OCI-LY7 (cell line): Measurements from ENCODE around the gene ATXN10. TPM values are rescaled to one million over a fixed set of nuclear protein-coding genes. Genes with fewer than 3 reads are reported as not detected.

Source experiments
- BruUV-seq: library from RNA; stranded (reverse); fragments of 400-500 nt; replicated peaks from 2 replicates; lab custom pipeline; 2021; lab: Mats Ljungman, UMichigan
- CTCF ChIA-PET: fragments of 300-600 bp; sonication (Branson Sonifier 250); formaldehyde crosslinking; loops from one replicate; lab custom pipeline; 2022; ENCODE audit warnings: antibody characterized with exemption; ENCODE audit not compliant: unreplicated experiment; lab: Charles Lee
- POLR2A ChIA-PET: fragments of 300-600 bp; sonication (Branson Sonifier 250); formaldehyde crosslinking; loops from one replicate; lab custom pipeline; 2022; ENCODE audit warnings: antibody characterized with exemption; lab: Charles Lee
- DNase-seq: peaks from one replicate; pipeline ENCODE4 v3.0.0-alpha.2; 2015; ENCODE audit warnings: low spot score
- H2AFZ ChIP-seq: fragments of 200-600 bp; sonication (generic), shearing (Covaris generic); 2 replicates; pipeline ENCODE4 v1.6.1; 2014; ENCODE audit warnings: mild to moderate bottlenecking, antibody characterized with exemption, low read length, moderate library complexity
- H3K27ac ChIP-seq: fragments of 200-600 bp; sonication (generic); 2 replicates; pipeline ENCODE4 v1.5.1; 2014; ENCODE audit warnings: mixed run types, low read depth, mild to moderate bottlenecking, moderate library complexity, low read length, inconsistent platforms; ENCODE audit not compliant: poor library complexity, severe bottlenecking
- H3K36me3 ChIP-seq: fragments of 200-600 bp; sonication (generic); 2 replicates; pipeline ENCODE4 v1.6.1; 2014; ENCODE audit warnings: mild to moderate bottlenecking, antibody characterized with exemption, low read length, moderate library complexity, mixed read lengths; ENCODE audit not compliant: insufficient read depth
- H3K4me1 ChIP-seq: fragments of 200-600 bp; sonication (generic); 2 replicates; pipeline ENCODE4 v1.5.1; 2014; ENCODE audit warnings: mild to moderate bottlenecking, low read length; ENCODE audit not compliant: insufficient read depth, poor library complexity, severe bottlenecking
- H3K4me2 ChIP-seq: fragments of 200-600 bp; sonication (generic); 2 replicates; pipeline ENCODE4 v1.6.1; 2014; ENCODE audit warnings: mild to moderate bottlenecking, low read length
- H3K4me3 ChIP-seq: fragments of 200-600 bp; sonication (generic); 2 replicates; pipeline ENCODE4 v1.5.1; 2014; ENCODE audit warnings: mild to moderate bottlenecking, low read depth, low read length; ENCODE audit not compliant: poor library complexity, severe bottlenecking
- H3K79me2 ChIP-seq: fragments of 200-600 bp; sonication (generic); 2 replicates; pipeline ENCODE4 v1.6.1; 2016; ENCODE audit warnings: low read depth, mild to moderate bottlenecking, low read length, moderate library complexity, mixed read lengths; ENCODE audit not compliant: insufficient read depth
- H3K9me2 ChIP-seq: fragments of 200-600 bp; sonication (generic); 2 replicates; pipeline ENCODE4 v1.6.1; 2016; ENCODE audit warnings: mild to moderate bottlenecking, low read length, mixed read lengths; ENCODE audit not compliant: insufficient read depth
- H3K9me3 ChIP-seq: fragments of 200-600 bp; sonication (generic); 2 replicates; pipeline ENCODE4 v1.6.1; 2014; ENCODE audit warnings: mild to moderate bottlenecking, mixed run types, low read length, mixed read lengths
- H4K20me1 ChIP-seq: fragments of 200-600 bp; sonication (generic); 2 replicates; pipeline ENCODE4 v1.6.1; 2014; ENCODE audit warnings: mild to moderate bottlenecking, antibody characterized with exemption, low read length, moderate library complexity, mixed read lengths; ENCODE audit not compliant: insufficient read depth
- EZH2phosphoT487 ChIP-seq: fragments of 200-600 bp; sonication (generic); IDR thresholded peaks from 2 replicates; pipeline ENCODE4 v1.6.1; 2018; ENCODE audit warnings: low read depth, borderline replicate concordance, mild to moderate bottlenecking, mixed run types, antibody characterized with exemption, low read length, moderate library complexity, mixed read lengths
- intact Hi-C: fragments of 100-400 bp; cut with micrococcal nuclease; formaldehyde crosslinking; loops from one replicate; pipeline ENCODE4 v1.10.0; 2022; ENCODE audit not compliant: unreplicated experiment
- total RNA-seq, 2 experiments: library from RNA; depleted of rRNA in 1 of 2; stranded (reverse); fragments of >200 nt in 1 of 2; shearing (Covaris generic) in 1 of 2; gene quantifications; 2 replicates each; pipeline ENCODE4 v1.2.3, GENCODE V29; 2014 to 2022
- TF ChIP-seq, protein P1 (sequence below): fragments of 200-600 bp; sonication (generic); conservative IDR thresholded peaks from 2 replicates; pipeline ENCODE4 v1.5.1; 2014; ENCODE audit warnings: mild to moderate bottlenecking, antibody characterized with exemption, low read length, moderate library complexity, mixed read lengths

ATXN10 gene
- total RNA-seq, 2 experiments from 2014 or later: 66.1 to 197 TPM

- TF ChIP-seq, protein P1, sequence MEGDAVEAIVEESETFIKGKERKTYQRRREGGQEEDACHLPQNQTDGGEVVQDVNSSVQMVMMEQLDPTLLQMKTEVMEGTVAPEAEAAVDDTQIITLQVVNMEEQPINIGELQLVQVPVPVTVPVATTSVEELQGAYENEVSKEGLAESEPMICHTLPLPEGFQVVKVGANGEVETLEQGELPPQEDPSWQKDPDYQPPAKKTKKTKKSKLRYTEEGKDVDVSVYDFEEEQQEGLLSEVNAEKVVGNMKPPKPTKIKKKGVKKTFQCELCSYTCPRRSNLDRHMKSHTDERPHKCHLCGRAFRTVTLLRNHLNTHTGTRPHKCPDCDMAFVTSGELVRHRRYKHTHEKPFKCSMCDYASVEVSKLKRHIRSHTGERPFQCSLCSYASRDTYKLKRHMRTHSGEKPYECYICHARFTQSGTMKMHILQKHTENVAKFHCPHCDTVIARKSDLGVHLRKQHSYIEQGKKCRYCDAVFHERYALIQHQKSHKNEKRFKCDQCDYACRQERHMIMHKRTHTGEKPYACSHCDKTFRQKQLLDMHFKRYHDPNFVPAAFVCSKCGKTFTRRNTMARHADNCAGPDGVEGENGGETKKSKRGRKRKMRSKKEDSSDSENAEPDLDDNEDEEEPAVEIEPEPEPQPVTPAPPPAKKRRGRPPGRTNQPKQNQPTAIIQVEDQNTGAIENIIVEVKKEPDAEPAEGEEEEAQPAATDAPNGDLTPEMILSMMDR: no peak
- no peak for TF ChIP-seq EZH2phosphoT487
These were observed 211.5 kb downstream of the ATXN10 start for GRCh38 chr22:45882881-45883810.

DNA sequence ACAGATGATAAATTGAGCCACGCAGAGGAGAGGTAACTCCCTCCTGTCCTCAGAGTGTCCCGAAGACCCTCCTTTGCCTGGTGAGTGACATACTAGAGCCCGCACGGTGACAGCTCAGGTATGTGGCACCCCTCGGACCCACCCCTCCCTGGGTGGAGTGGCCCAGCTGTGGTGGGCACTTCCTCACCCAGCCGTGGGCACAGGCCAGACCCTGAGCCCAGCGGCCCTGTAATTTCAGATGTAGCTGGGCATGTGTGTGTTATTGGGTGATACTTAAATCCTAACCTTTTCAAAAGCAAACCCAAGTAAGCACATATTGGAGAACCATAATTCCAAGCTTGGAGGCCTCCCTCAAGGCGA, 212.2 kb downstream of the ATXN10 start:
- no peaks in the 10 kb centered on the region for H4K20me1 ChIP-seq
- H3K9me3 ChIP-seq: no peaks in the 10 kb centered on the region
- CTCF ChIA-PET: no interaction called here
- no peak overlapping the region for H3K4me3 ChIP-seq
- no peaks in the 10 kb centered on the region for H3K4me1 ChIP-seq
- H3K4me2 ChIP-seq: no peak overlapping the region
- POLR2A ChIA-PET: no interaction called here
- no peaks in the 10 kb centered on the region for H3K79me2 ChIP-seq
- H2AFZ ChIP-seq: no peak overlapping the region
- no peak overlapping the region for H3K27ac ChIP-seq
- no peaks in the 10 kb centered on the region for H3K36me3 ChIP-seq
- BruUV-seq: no TSS peak
- H3K9me2 ChIP-seq: no peaks in the 10 kb centered on the region
- intact Hi-C loops: no loop called here
- no peak for DNase-seq
- no peak for TF ChIP-seq EZH2phosphoT487
- TF ChIP-seq, protein P1: no peak

More at GRCh38 chr22:45882881-45883810, 211.5 kb downstream of the ATXN10 start:
- Histone ChIP-seq H3K27ac (no peak overlapping the region), H3K4me2 (no peak overlapping the region), H3K79me2 (no peaks in the 10 kb centered on the region), H2AFZ (no peak overlapping the region), H4K20me1 (no peaks in the 10 kb centered on the region), H3K4me3 (no peak overlapping the region), H3K9me2 (no peaks in the 10 kb centered on the region), H3K4me1 (no peaks in the 10 kb centered on the region), H3K9me3 (no peaks in the 10 kb centered on the region), H3K36me3 (no peaks in the 10 kb centered on the region)
- BruUV-seq: no TSS peak
- ChIA-PET CTCF (no interaction called here), POLR2A (no interaction called here)
- intact Hi-C loops: no loop called here
- DNase-seq: no peak
